GM19324 (cell line): Measurements from ENCODE around the gene TMEM129.
"Not testable (repeated sequence)": the region's sequence is repeated elsewhere in the genome, so short reads cannot be mapped to it uniquely, and the experiment has no call there.

Experiments
- ATAC-seq: cut with Tn5 transposase; IDR thresholded peaks from one replicate; pipeline ENCODE4 v1.9.1; 2021; ENCODE audit warnings: mild to moderate bottlenecking, moderate library complexity; ENCODE audit not compliant: unreplicated experiment, low FRiP score

TMEM129 gene

DNA sequence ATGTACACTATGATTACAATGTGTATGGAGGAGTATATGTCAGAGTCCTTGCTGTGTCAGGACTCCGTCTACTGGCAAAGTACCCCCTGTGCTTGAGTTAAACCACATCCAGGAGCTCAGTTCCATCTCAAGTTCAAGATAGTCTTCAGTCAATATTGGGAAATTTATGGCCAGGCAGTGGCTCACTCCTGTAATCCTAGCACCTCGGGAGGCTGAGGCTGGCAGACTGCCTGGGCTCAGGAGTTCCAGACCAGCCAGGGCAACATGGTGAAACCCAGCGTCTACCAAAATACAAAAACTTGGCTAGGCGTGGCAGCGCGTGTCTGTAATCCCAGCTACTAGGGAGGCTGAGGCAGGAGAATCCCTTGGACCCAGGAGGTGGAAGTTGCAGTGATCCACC, 14.8 kb downstream of the TMEM129 start:
- ATAC-seq = no peak

DNA sequence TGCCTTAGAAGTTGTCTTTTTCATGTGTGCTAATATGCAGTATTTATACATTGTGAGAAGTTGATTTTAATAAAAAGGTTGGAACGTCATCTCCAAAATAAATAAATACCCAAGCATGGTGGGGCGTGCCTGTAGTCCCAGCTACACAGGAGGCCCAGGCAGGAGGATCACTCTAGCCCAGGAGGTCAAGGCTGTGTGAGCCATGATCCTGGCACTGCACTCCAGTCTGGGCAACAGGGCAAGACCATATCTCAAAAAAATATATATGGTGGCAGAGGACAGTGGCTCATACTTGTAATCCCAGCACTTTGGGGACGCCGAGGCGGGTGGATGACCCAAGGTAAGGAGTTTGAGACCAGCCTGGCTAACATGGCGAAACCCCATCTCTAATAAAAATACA, 15.4 kb downstream of the TMEM129 start:
- no peak for ATAC-seq

DNA sequence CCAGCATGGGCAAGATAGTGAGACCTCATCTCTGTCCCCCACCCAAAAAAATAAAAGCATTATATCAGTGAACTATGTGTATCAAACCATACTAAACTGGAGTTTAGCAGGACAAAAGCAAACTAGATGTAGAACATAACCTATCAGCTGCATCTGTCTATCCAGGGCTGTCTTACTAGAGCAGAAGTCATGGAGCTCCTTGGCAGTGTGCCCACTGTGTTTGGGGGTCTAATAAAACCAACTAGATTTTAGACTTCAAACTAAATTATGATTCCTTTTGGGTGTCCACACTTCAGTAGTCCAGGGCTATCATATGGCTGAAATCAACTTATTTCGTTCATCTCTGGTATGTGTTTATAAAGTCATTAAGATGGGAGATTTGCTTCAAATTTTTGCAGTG, 17.3 kb downstream of the TMEM129 start:
- ATAC-seq = no peak

DNA sequence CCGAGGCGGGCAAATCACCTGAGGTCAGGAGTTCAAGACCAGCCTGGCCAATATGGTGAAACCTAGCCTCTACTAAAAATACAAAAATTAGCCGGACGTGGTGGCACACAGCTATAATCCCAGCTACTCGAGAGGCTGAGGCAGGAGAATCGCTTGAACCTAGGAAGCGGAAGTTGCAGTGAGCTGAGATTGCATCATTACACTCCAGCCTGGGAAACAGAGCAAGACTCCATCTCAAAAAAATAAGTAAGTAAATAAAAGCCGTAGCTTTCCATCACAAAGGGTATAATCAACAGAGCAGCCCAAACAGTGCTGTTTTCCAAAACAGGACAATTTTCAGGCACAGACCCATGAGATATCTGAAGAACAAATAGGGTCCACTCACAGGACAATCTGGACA, 19.5 kb downstream of the TMEM129 start:
- not testable (repeated sequence) for ATAC-seq

DNA sequence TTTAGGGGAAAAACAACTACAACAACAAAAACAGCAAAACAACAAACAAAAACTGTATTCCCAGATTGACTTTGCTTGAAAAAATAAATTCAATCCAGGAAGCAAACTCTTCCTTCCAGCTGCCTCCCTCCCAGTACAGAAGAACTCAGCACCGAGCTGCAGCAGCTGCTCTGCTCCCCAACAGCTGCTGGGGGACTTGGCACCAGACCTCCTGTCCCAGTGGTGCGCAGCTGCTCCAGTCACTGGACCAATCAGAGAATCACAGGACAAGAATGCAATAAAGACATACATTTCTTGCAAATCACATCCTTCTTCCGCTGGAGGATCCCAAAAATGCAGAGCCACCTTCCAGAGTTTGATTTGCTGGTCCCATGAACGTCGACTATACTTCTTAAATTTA, 25.2 kb downstream of the TMEM129 start:
- no peak for ATAC-seq

DNA sequence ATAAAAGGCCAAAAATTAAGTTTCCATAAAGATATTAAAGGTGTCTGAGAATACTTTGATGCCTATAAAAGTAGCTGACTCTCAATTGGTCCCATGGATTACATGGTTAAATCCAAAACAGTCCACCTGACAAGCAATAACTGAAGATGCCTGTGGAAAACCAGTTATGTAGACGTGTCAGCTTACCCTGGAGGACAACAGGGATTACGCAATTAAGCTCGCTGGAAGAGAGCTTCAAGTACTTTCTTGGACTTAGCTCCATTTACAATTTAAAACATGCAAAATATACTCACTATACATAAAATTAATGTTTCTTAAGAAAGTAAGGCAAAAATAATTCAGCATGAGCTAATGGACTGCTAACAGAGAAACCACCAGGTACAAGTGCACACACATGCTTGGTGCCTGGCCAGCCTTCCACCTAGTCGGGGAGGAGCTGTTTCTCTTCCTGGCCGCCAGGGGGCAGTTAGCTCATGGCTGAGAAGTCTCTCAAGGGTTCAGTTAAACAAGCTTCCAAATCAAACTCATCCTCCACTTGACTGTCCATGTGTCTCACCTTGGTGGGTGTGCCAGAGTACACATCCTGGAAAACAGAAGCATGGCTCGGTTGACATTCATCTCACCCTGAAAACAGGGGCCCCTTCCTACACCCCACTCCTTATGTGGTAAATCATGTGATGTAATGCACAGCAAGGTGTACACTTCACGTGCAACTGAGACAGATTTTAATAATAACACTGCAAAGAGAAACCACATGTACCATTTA, 27.8 kb downstream of the TMEM129 start:
- peak; percentile 73 for ATAC-seq

DNA sequence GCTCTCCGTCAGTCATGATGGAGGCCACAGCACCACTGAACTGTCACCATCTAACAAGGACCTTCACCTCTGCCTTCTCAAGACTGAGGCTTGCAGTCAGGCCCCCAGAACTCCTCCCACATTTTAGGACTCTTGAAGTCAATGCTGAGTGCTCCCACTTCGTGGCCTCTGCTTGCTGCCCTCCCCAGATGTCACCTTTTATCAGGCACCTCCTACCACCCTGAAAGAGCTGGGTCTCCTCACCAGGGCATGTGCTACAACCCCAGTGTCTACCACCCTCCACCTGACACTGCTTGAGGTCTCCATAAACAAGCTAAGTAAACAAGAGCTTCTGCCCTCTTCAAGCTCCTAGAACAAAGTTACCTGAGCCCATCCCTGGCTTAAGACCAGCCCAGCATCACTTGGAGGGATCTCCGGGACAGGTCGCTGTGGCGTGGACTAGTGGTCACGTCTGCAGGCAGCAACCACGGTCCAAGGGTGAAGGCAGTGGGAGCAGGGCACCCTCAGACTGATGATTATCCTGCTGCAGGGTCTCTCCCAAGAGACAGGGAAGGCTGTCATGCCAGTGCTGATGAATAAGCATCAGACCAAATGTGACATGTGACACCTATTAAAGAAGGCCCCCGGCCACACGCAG, 29.3 kb downstream of the TMEM129 start:
- ATAC-seq = no peak

DNA sequence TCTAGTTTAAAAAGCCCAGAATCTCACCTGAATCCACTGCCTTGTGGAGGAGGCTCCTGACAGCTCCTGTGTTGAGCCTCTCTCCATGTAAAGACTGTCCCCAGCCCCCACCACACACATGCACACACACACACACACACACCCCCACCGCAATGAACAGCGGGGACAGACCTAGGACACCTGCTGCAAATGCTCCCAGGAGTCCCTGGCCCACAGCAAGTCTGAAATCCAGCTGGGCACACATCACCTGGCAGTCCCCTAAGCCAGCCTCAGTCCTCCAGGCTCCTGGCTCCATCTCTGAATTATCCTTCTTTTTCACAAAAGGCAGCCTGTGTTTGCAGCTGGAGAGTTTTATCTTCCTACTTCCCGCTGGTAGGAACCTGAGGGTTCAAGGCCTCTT, 30.4 kb downstream of the TMEM129 start:
- no peak for ATAC-seq

DNA sequence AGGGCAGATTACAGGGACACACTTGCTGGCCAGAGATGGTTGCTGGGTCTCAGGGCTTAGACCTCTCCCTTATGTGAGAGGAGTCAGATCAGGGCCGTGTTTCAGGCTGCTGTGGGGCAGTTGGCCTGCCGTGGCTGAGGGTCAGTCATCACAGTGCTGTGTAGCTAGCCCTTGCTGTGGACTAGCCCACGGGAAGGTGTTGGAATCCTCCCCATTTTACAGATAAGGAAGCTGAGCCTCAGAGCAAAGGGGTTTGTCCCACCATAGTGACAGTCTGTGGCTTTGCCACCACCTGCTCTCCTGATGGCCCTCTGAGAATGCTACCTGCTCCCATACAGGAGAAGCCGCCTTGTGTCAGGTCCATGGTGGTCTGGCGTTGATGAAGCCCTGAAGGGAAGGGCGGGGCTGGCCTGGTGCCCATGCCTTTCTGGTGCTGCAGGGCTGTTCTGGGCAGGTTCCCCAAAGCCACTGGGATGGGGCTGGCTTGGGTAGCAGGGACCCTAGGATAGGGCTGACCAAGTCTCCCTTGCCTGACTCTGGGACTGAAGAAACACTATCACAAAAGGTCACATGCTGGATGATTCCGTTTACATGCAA, 34.6 kb downstream of the TMEM129 start:
- no peak for ATAC-seq

DNA sequence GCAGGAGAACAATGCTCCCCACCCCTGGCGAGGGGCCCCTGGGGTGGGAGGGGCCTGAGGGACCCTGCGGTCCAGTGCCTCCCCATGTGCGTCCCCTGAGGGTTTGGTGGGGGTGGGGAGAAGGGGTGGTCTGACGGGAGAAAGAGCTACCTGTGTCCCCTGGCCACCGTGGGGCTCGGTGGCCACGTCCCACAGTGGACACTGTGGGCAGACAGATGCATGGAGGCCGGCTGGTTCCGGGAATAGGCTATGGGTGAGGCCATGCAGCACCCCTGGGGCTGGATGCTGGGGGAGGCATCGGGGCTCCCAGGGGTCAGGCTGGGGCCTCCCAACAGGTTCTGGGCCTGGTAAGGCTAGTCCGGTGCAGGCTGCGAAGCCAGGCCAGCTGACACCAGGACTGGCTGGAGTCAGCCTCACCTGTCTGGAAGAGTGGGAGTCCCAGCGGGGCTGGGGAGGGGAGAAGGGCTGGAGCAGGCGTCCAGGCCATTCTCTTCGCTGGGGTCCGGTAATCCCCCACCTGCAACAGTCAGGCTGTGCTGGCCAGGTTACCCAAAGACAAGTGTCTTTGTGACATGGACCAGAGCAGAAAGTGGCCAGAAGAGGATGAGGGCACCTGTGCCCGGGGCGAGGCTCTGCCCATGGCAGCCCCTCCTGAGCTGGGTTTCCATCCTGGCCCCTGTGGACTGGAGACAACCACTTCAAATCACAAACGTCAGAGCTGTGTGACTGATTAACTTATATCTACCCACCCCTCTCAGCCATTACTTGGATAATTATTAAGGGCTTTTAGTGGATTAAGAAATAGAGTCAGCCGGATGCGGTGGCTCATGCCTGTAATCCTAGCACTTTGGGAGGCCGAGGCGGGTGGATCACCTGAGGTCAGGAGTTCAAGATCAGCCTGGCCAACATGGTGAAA, 35.6 kb downstream of the TMEM129 start:
- no peak for ATAC-seq

DNA sequence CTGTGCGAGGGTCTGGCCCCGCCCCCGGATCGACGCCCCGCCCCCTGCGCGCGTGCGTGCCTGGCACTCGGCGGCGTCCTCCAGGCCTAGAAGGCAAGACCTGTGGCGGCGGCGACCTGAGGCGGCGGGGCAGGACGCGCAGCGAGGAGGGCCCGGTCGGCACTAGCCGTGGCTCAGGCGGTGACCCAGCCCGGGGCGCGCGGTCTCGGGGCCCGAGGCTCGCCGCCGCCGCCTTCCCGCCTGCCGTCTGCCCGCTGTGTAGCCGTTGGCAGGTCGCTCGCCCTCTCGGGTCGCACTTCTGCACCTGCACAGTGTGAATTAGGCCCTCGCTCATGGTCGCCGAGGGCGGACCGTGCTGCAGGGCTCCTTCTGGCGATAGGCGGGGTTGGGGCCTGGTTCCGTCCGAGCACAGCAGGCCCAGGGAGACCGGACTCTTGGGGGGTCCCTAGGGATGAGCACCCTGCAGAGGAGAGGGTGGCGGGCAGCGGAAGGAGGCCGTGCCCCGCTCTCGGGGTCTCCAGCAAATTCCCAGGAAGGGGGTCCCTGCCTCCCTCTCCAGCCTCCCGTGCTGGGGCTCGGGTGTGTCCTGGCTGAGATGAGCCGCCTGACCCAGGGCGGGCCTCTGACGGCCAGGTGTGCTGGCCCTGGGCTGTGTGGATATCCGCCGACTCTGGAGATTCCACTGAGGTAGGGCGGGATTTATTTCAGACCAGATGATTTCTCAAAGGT, 36.5 kb downstream of the TMEM129 start:
- ATAC-seq = peak; percentile 2

DNA sequence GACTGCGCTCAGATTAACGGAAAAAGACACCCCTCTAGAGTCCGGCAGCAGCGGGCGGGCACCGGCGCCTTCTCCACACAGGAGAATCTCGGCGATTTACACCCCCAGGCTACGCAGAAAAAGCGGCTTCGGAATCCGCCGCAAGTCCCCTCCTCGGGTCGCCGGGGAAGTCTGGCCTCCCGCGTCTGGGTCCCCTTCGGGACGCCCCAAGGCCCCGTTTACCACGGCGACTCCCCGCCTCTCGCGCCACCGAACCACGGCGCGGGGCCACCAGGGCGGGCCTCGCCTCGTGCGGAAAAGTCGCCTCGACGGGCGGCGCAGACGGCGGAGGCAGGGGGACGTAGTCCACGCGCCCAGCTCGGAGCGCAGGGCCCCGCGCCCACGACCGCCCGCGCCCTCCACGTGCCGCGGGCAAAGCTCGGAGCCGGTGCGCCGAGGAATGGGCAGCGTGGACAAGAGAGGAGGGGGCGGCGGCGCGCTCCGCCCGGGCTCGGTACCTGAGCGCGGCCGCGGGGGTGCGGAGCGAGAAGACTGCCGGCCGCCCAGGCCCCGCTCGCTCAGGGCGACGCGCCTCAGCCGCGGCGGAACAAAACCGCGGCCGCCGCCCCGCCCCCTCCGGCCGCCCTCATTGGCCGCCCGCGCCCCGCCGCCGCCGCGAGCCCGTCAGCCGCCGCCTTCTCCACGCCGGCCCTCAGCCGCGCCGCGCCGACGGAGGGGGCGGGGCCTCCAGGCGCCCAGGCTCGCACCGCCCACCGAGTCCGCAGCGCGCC, 37.2 kb downstream of the TMEM129 start, which contains the start of gene FAM53A:
FAM53A (minus strand) TSS at position 578 of the 770 bp plus-strand sequence. CDS start 15,572 bp downstream, outside the sequence.
- peak; percentile 85 for ATAC-seq

DNA sequence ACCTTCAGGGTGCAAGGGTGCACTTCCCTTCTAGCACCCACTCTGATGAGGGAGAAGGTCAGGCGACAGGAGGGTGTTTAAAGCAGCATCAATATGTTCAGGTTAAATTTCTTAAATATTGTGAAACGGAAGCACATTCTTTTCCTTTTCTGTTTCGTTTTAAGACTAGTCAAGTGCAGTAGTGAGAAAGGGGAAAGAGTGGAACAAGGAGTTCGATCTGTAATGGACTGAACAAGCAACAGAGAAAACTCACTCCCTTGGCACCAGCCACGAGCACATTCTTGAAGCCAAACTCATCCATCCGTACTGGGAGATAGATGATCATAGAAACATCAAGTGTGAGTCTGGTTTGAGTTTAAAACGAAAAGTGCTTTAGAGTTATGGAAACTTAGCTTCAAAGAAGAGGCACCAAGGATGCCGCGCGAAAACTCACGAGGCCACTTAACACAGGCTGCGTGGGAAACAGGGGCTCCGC, 37.8 kb downstream of the TMEM129 start:
- no peak for ATAC-seq

DNA sequence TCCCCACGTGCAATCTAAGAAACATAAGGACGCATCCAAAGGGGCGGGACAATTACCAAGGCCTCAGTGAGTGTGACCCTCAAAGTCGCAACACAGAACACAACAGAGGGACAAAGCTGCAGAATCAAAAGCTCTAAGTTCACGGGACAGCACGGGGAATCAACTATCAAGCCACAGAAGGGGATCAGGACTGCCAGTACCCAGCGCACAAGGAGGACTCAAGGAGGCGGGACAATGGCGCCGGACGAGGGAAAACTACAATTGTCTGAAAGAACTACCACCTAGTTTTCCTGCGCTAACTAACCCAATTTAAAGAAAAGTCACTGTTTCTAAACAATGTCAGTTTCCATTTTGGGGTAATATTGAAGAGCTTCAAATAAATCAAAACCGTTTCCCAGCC, 38.3 kb downstream of the TMEM129 start:
- no peak for ATAC-seq

DNA sequence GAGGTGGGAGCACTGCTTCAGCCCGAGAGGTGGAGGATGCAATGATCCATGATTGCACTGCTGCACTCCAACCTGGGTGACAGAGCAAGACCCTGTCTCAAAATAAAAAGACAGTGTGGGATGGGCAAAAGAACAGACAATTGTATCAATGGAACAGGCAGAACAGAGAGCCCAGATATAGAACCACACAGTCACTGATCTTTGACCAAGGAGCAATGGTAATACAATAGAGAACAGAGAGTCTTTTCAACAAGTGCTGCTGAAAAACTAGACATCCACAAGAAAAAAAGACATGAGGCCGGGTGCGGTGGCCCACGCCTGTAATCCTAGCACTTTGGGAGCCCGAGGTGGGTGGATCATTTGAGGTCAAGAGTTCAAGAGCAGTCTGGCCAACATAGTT, 42.9 kb downstream of the TMEM129 start:
- ATAC-seq = no peak

DNA sequence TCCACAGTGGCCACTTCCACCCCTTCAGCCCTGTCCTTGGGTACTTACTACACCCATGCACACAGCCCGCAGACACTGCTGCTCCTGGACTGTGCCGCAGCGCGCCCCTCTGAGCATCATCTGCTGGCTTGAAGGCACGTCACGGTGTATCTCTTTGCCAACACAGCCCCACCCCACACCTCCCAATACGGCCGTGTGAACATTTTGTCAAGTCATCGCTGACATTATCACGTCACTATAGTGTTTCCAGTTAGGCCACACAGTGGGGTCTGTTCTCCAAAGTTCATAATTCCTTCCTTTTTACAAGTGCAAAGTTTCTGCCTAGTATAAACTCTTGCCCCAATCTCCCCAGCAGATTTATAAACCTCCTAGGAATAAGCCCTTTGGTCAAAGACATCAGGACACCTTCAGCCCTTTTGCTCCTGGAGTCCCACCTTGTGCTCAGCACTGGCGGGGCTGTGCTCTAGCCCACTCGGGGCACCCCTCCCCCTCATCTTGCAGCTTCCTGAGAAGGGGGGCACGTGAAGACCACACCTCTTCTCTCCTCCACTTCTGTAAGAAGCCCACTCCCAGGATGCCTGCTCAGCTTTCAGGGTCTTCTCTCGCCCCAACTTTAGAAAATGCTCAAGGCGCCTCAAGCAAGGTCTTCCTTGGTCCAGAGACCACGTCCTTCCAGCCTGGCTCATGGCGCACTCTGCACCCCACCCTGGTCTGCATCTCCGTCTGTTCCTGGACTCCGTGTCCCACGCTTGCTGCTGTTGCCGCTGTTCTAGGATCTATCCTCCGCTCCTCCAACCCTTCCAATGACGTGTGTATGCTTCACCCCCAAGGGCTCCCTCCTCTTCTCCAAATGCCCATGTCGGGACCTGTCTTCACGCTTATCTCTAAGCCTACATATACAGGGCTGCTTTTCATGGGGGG, 44.3 kb downstream of the TMEM129 start:
- no peak for ATAC-seq

DNA sequence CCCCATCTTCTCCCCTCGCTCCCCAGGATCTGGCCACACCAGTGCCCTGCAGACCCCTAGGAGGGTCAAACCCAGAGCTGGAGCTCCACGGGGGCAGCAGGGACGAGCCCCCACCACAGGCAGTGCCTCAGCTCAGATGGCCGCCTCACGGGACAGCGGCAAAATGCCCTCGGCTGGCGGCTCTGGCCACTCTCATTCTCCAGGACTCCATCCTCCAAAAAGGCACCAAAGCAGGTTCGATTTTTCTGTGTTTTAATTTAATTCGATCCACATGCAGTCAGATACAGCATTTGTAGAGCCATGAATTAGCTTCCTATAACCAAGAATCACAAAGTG, 45.4 kb downstream of the TMEM129 start:
- ATAC-seq = no peak

DNA sequence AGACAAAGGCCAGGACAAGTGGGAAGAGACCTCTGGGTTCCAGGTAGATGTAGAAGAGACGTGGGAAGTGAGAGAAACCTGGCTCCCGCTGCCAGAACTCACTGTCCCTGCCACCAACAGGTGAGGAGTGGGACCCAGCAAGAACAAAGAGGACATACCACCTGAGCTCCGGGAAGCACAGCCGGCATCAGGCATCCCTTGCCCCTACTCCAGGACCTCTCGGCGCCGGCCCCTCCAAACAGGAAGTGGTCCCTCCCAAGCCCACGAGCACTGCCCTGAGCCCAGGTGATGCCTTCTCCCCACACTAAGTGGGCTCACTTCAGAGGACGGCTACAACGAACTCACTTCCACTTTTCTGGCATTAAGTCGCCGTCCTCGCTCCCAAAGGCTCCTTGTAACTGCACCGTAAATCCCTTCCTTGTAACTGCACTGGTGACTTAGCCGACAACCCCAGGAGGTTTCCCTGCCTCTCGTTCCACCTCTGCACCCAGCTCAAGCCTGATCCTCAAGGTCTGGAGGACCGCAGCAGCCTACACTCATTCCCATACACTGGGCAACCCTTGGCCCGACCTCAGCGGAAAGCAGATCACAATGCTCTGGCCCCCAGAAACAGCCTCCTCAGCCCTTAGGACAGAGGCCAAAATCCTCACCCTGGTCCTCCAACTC, 45.9 kb downstream of the TMEM129 start:
- ATAC-seq = no peak
